Endothelial cell of umbilical vein (primary cell): ENCODE data around the gene FANCE.

Experiments used
- CTCF ChIP-seq, 2 donors: IDR thresholded peaks; 1 replicate in 1 of 2; 2 replicates in 1 of 2; pipeline ENCODE4 v1.5.1; 2011; ENCODE audit warnings: low read length in 2 of 2, mild to moderate bottlenecking in 2 of 2, moderate library complexity in 2 of 2, control low read depth in 1 of 2, inconsistent platforms in 1 of 2, low read depth in 1 of 2; ENCODE audit not compliant: insufficient read depth in 1 of 2; ENCODE audit errors: extremely low read depth in 1 of 2
- EZH2 ChIP-seq: IDR thresholded peaks from 2 replicates; pipeline ENCODE4 v1.6.1; 2012; ENCODE audit warnings: borderline replicate concordance, low read depth, mild to moderate bottlenecking, moderate library complexity, low read length, inconsistent platforms; ENCODE audit not compliant: severe bottlenecking
- POLR2A ChIP-seq: IDR thresholded peaks from 2 replicates; pipeline ENCODE4 v1.6.1; 2012; ENCODE audit warnings: low read depth, mild to moderate bottlenecking, control low read depth, low read length

DNA sequence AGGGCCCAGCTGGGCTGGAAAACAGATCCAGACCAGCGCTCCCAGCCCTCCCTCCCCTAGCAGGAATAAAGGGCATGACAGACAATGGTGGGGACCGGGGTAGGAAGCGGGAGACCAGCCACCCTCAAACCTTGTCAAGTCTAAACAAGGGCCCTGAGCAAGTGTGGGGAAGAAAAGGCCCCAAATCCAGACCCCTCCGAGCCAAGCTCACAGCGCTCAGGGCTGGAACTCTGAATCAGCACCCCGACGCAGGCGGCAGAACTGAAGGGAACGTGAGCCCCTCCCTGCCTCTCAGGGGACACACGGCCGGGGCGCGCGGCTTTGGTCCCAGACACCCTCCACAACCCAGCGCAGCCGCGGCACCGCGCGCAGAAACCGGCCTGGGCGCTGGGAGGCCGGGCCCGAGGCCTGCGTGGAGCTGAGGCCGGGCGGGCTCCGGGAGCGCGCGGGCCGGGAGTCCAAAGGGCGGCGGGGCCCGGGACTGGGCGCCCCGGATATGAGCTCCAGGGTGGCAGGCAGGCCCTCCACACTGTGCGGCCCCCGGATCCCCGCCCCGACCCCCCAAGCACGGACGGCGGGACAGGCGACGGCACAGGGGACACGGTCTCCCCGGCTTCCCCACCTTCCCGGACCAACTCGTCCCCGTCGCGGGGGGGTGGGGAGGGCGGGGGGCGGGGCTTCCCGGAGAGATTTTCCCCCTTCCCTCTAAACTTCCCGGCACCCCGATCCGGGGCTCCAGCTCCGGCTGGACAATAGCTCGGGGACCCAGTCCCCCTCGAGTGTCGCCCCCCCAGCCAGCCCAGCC lies 44.1 kb downstream of the FANCE start:
- TF ChIP-seq POLR2A: no peak
- no peak for TF ChIP-seq CTCF (IDR thresholded peaks at IDR 0.05; ENCODE audit: extremely low read depth in 1 of 2, insufficient read depth in 1 of 2, low read depth in 1 of 2, low read length in 2 of 2)
- TF ChIP-seq EZH2: no peak
